ENCODE data around the gene FETUB.

- TF ChIP-seq CTCF (optimal IDR thresholded peaks at IDR 0.05 in 1 of 3, IDR thresholded peaks at IDR 0.05 in 1 of 3, conservative IDR thresholded peaks at IDR 0.05 in 1 of 3; ENCODE audit: extremely low read depth in 1 of 3, insufficient read depth in 2 of 3, low read length in 3 of 3) (no peak), EZH2 (IDR thresholded peaks at IDR 0.05; ENCODE audit: low read length) (no peak)
Measured at GRCh38 chr3:186664506-186664905, 24.3 kb downstream of the FETUB start.

All from keratinocyte (primary cell).